Stimulated activated naive CD8-positive, alpha-beta T cell treated with anti-CD3 and anti-CD28 coated beads, Interleukin-15, Interleukin-2, amounts not matched to agents 100 ng/mL and 50 ng/mL, for 24 hours (primary cell): Measurements from ENCODE around the gene OLFM4.

ENCODE experiments used
- H3K27ac Mint-ChIP-seq: one replicate; pipeline ENCODE4 v1.8.0; 2021; ENCODE audit warnings: mild to moderate bottlenecking, mixed read lengths
- H3K27me3 Mint-ChIP-seq: one replicate; pipeline ENCODE4 v1.8.0; 2021; ENCODE audit warnings: mixed read lengths
- H3K36me3 Mint-ChIP-seq: one replicate; pipeline ENCODE4 v1.8.0; 2021; ENCODE audit warnings: low read depth, mixed read lengths
- H3K4me1 Mint-ChIP-seq: one replicate; pipeline ENCODE4 v1.8.0; 2021; ENCODE audit warnings: low read depth, mixed read lengths
- H3K4me3 Mint-ChIP-seq: one replicate; pipeline ENCODE4 v1.8.0; 2021; ENCODE audit warnings: mild to moderate bottlenecking, mixed read lengths
- H3K9me3 Mint-ChIP-seq: one replicate; pipeline ENCODE4 v1.8.0; 2021; ENCODE audit warnings: mixed read lengths

OLFM4 gene

DNA sequence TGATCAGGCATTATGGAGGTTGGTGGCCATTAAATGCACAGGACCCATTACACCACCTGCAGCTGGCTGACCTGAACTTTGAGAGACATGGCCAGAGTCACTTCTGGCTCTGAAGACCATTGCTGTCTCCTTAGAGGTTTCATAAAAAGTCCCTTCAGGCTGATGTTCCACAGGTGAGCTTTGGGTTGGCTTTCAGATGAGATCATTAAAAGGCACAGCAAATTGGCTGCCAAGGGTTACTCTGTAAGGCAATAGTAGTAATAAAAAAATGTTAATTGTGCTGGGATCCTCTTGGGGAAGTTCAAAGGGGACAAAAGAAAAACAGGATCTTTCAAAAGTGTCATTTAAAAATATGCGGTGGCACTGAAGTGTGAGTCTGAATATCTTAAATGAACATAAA is 4.2 kb downstream of the OLFM4 start:
- Mint-ChIP-seq H3K9me3 (no peaks in the 10 kb centered on the region), H3K4me3 (no peak overlapping the region), H3K27ac (no peak overlapping the region), H3K36me3 (no peaks in the 10 kb centered on the region), H3K27me3 (no peaks in the 10 kb centered on the region), H3K4me1 (no peaks in the 10 kb centered on the region)

DNA sequence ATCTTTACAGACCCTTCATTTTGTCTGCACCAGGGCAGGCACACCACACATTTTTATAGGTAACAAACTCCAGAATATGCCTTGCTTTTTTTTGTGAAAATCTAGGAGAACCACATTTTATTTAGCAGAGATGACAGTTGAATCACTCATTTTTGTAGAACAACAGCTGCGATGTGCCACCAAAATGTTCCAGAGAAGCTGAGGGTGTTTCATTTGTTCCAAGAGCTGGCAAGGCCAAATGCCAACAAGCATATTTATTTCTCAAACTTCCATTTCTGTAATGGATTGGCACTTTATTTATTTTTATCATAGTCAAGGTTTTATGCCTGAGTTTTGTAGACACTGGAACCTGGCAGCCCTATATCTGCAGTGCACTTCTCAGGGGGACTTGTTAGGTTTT is 10.4 kb downstream of the OLFM4 start:
- Mint-ChIP-seq H3K4me1 (no peaks in the 10 kb centered on the region), H3K27me3 (peaks cover 4% of the 10 kb centered on the region), H3K27ac (no peak overlapping the region), H3K9me3 (no peaks in the 10 kb centered on the region), H3K4me3 (no peak overlapping the region), H3K36me3 (no peaks in the 10 kb centered on the region)

DNA sequence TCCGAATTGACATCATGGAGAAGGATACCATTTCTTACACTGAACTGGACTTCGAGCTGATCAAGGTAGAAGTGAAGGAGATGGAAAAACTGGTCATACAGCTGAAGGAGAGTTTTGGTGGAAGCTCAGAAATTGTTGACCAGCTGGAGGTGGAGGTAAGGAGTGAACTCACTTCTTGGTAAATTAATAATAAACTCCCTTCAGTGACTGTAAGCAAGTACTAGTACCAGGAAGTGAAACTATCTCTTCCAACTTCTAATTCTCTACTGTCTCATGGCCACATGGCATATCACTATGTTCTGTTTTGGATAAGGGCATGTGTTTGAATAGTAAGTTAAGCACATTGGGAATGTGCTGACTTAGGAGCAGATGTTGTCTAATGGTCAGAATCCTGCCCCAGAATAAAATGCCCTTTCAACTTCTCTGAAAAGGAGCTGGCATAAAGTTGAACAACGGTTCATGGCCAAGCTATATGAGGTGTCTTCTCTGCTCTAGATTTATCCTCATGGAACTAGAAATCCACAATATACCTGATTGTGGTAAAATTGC is 13.4 kb downstream of the OLFM4 start:
- peaks cover 4% of the 10 kb centered on the region for H3K27me3 Mint-ChIP-seq
- no peaks in the 10 kb centered on the region for H3K4me1 Mint-ChIP-seq
- no peaks in the 10 kb centered on the region for H3K36me3 Mint-ChIP-seq
- H3K9me3 Mint-ChIP-seq, result no peaks in the 10 kb centered on the region
- H3K27ac Mint-ChIP-seq, result no peak overlapping the region
- H3K4me3 Mint-ChIP-seq, result no peak overlapping the region

DNA sequence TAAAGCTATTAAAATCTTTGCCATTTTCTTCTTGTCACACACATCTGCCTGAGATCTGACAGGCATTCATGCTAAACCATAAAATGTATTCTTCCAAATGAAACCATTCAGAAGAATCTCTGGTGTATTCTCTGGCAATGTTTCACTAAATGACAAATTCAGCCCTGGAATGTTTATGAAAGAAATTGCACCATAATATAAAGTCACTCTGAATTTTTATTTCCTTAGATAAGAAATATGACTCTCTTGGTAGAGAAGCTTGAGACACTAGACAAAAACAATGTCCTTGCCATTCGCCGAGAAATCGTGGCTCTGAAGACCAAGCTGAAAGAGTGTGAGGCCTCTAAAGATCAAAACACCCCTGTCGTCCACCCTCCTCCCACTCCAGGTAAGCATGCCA is 14.3 kb downstream of the OLFM4 start:
- Mint-ChIP-seq H3K9me3 (no peaks in the 10 kb centered on the region), H3K4me1 (no peaks in the 10 kb centered on the region), H3K4me3 (no peak overlapping the region), H3K27me3 (peaks cover 4% of the 10 kb centered on the region), H3K27ac (no peak overlapping the region), H3K36me3 (no peaks in the 10 kb centered on the region)

DNA sequence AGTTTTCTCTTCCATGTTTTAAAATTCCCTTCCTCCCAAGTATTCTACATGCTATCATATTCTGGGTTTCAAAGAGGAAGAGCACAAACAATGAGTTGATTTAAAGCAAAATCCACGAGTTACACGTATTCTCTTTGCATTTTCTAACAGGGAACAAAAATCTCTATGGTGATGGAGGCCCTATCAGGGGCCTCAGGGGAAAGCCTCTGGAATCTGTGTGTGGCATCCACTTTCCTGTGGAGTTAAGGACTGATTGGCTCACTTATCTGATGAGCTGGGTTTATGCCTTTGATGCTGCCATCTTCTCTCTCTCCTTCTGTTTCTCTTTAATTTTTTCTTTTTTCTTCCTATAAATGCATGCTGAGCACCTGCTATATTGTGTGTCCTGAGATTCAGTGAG is 14.8 kb downstream of the OLFM4 start:
- Mint-ChIP-seq H3K27ac (no peak overlapping the region), H3K4me1 (no peaks in the 10 kb centered on the region), H3K4me3 (no peak overlapping the region), H3K36me3 (no peaks in the 10 kb centered on the region), H3K9me3 (no peaks in the 10 kb centered on the region), H3K27me3 (peaks cover 4% of the 10 kb centered on the region)

DNA sequence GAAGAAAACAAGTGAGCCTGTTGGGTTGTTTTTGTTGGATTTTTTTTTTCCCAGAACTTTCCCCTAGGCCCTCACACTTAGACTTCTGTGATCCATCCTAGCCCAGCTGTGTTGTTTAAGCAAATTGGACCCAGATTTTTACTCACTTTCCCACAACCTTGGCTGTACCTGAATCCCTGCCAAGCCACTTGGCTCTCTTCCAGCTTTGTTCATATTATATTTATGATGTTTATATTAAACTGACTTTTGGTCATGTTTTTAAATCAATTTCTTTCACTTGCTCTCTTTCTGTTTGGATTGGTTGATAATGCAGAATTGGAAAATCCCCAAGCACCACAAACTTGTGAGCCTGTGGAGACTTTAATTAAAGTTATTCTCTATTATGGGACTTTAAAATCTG is 16.6 kb downstream of the OLFM4 start:
- no peaks in the 10 kb centered on the region for H3K9me3 Mint-ChIP-seq
- H3K36me3 Mint-ChIP-seq, result no peaks in the 10 kb centered on the region
- H3K4me3 Mint-ChIP-seq, result no peak overlapping the region
- no peaks in the 10 kb centered on the region for H3K27me3 Mint-ChIP-seq
- no peak overlapping the region for H3K27ac Mint-ChIP-seq
- no peaks in the 10 kb centered on the region for H3K4me1 Mint-ChIP-seq

DNA sequence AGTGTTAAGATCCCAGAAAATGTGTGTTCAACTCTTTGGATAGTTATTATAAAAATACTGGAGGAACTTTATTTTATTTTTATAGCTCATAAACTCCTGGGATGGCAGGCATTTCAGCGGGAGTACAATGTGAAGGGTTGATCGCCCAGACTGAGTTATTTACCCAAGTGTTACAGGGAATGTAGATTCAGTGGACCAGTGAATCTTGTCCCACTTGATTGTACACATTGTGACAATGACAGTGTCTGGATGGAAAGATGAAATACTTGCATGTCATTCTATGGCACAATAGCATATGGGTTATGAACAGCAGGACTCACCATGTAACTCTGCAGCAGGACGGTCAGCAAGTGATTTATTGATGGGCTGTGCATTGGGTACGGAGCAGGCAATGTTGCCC is 20.3 kb downstream of the OLFM4 start:
- Mint-ChIP-seq H3K4me3 (no peak overlapping the region), H3K4me1 (no peaks in the 10 kb centered on the region), H3K36me3 (no peaks in the 10 kb centered on the region), H3K27ac (no peak overlapping the region), H3K27me3 (no peaks in the 10 kb centered on the region), H3K9me3 (no peaks in the 10 kb centered on the region)

DNA sequence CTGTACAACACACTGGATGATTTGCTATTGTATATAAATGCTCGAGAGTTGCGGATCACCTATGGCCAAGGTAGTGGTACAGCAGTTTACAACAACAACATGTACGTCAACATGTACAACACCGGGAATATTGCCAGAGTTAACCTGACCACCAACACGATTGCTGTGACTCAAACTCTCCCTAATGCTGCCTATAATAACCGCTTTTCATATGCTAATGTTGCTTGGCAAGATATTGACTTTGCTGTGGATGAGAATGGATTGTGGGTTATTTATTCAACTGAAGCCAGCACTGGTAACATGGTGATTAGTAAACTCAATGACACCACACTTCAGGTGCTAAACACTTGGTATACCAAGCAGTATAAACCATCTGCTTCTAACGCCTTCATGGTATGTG is 21.5 kb downstream of the OLFM4 start:
- no peaks in the 10 kb centered on the region for H3K27me3 Mint-ChIP-seq
- H3K4me1 Mint-ChIP-seq, result no peaks in the 10 kb centered on the region
- no peak overlapping the region for H3K4me3 Mint-ChIP-seq
- no peaks in the 10 kb centered on the region for H3K9me3 Mint-ChIP-seq
- no peaks in the 10 kb centered on the region for H3K36me3 Mint-ChIP-seq
- H3K27ac Mint-ChIP-seq, result no peak overlapping the region

DNA sequence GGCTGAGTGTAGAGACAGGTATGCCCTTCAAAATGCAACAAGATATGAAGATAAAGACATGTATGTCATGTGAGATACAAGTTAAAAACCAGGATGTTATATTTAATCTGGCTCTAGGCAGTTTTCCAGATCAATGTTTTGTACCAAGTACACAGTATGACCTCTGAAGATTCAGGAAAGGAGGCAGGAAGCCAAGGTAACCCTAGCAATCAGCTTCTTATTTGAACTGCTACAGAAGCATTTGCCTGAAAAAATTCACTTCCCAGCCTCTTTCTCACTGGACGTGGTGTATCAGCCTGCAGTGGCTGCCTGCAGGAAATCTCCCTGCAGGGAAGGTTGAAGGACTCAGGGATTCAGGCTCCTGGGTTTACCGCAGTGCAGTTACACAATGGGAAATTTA is 24.1 kb downstream of the OLFM4 start:
- no peak overlapping the region for H3K4me3 Mint-ChIP-seq
- H3K4me1 Mint-ChIP-seq, result no peaks in the 10 kb centered on the region
- no peaks in the 10 kb centered on the region for H3K9me3 Mint-ChIP-seq
- H3K36me3 Mint-ChIP-seq, result no peaks in the 10 kb centered on the region
- H3K27ac Mint-ChIP-seq, result no peak overlapping the region
- no peaks in the 10 kb centered on the region for H3K27me3 Mint-ChIP-seq

DNA sequence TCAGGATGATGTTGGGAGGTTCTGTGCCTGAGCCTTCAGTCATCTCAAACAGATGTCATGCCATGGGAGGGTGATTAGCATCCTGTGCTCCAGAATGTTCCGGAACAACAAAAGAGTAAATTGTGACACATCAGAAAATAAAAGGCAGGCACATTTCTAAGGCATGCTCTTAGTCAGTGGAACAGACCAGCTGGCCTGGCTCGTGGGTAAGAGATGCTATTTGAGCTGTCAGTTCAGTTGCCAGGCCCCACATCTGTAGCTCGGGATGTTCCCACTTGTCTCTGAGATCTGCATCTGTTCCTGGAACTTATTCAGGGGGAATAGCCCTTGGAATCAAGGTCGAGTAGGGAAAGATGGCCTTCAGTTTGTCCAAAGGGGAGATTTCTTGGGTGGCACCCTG is 26.0 kb downstream of the OLFM4 start:
- Mint-ChIP-seq H3K27me3 (no peaks in the 10 kb centered on the region), H3K4me1 (no peaks in the 10 kb centered on the region), H3K4me3 (no peak overlapping the region)

DNA sequence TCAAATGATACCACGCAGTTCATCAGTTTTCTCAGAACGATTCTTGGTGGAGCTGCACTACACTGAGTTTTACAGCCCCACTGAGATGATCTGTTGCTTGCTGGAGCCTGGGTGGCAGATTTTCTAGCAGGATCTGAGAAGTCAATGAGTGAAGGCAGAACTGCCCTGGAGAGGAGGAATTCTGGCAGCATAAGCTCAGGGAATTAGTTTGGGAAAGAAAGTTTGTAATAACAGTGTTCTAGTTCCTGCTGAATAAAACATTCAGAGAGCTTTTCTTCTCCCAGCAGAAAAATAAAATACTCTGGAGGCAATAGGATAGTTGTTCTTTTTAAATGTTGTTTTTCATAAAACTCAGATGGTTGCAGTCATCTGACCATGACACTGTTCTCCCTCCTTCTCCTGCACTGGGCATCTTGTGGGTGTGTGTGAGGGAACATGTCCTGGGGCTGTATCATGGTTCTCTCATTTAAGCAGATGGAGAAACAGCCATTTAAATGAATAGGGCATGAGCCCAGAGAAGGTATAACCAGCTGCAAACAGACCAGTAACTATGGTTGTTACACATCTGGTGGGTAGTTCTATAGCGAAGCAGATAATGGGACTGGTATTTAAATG is 29.6 kb downstream of the OLFM4 start:
- H3K9me3 Mint-ChIP-seq, result no peaks in the 10 kb centered on the region
- H3K4me1 Mint-ChIP-seq, result no peaks in the 10 kb centered on the region
- H3K27me3 Mint-ChIP-seq, result no peaks in the 10 kb centered on the region
- H3K36me3 Mint-ChIP-seq, result no peaks in the 10 kb centered on the region
- H3K27ac Mint-ChIP-seq, result no peak overlapping the region
- no peak overlapping the region for H3K4me3 Mint-ChIP-seq

More for the DNA sequence above, 26.0 kb downstream of the OLFM4 start:
- Mint-ChIP-seq H3K9me3 (no peaks in the 10 kb centered on the region), H3K36me3 (no peaks in the 10 kb centered on the region), H3K27ac (no peak overlapping the region)

DNA sequence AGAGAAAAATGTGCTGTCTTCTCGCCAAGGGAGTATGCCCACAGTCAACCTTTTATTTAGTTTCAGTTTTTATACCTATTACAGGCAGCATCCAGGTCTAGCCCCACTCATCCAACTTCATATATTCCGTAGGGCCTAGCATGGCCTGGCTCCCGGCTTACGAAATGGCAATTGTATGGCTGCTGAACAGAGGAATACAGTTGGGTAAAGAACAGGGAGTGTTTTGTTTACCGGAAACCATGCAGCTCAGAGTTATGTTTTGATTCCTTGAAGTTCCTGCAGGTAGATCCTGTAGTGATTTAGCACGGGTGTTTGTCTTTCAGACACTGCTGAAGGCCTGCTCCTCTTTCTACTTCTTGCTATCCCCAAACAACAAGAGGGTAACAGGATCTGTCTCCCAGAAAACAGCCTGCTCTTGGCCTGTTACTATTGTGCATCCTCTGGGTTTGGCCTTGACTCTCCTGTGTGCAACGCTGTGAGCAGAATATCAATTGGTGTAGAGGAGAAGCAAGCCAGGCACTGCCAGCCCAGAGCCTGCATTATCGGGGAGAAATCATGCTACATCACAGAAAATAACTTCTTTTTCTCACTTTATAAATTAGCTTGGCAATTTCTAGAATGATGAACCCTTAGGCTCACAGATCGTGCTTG is 32.4 kb downstream of the OLFM4 start:
- no peaks in the 10 kb centered on the region for H3K9me3 Mint-ChIP-seq
- no peaks in the 10 kb centered on the region for H3K4me1 Mint-ChIP-seq
- H3K27me3 Mint-ChIP-seq, result no peaks in the 10 kb centered on the region
- H3K36me3 Mint-ChIP-seq, result no peaks in the 10 kb centered on the region
- H3K4me3 Mint-ChIP-seq, result no peak overlapping the region
- no peak overlapping the region for H3K27ac Mint-ChIP-seq

DNA sequence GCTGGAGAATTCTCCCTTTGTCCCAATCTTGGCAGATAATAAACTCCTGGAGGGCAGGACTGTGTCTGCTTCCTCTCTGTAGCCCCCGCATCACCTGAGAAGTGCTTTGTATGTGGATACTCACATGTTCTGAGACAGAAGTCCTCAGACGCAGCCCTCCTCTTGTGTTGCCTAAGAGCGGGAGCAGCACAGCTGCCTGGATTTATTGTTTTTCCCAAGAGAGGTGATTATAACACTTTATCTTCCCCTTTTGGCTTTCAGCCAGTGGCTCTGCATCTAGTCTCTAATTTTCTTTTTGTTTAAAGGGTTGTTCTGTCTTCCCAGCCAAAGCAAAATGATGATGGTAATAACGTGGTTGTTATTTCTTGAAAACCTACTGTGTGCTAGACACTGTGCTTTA is 36.1 kb downstream of the OLFM4 start:
- no peaks in the 10 kb centered on the region for H3K4me1 Mint-ChIP-seq
- no peaks in the 10 kb centered on the region for H3K36me3 Mint-ChIP-seq
- H3K4me3 Mint-ChIP-seq, result no peak overlapping the region
- no peaks in the 10 kb centered on the region for H3K9me3 Mint-ChIP-seq
- no peak overlapping the region for H3K27ac Mint-ChIP-seq
- no peaks in the 10 kb centered on the region for H3K27me3 Mint-ChIP-seq

DNA sequence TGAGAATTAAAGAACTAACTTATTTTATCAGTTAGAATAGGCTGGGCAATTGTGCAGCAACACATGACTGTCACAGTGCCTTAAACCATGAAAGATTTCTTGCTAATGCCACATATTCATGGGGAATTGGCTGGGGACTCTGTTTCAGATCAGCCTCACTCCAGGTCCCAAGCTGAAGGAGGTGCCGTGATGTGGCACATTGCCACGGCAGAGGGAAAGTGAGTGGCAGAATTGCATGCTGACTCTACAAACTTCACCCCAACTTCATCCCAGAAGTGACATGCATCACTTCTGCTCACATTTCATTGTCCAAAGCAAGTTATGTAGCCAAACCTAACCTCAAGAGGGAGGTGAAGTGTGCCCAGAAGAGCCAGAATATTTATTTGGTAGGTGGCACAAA is 37.8 kb downstream of the OLFM4 start:
- Mint-ChIP-seq H3K27ac (no peak overlapping the region), H3K27me3 (no peaks in the 10 kb centered on the region), H3K9me3 (no peaks in the 10 kb centered on the region)

DNA sequence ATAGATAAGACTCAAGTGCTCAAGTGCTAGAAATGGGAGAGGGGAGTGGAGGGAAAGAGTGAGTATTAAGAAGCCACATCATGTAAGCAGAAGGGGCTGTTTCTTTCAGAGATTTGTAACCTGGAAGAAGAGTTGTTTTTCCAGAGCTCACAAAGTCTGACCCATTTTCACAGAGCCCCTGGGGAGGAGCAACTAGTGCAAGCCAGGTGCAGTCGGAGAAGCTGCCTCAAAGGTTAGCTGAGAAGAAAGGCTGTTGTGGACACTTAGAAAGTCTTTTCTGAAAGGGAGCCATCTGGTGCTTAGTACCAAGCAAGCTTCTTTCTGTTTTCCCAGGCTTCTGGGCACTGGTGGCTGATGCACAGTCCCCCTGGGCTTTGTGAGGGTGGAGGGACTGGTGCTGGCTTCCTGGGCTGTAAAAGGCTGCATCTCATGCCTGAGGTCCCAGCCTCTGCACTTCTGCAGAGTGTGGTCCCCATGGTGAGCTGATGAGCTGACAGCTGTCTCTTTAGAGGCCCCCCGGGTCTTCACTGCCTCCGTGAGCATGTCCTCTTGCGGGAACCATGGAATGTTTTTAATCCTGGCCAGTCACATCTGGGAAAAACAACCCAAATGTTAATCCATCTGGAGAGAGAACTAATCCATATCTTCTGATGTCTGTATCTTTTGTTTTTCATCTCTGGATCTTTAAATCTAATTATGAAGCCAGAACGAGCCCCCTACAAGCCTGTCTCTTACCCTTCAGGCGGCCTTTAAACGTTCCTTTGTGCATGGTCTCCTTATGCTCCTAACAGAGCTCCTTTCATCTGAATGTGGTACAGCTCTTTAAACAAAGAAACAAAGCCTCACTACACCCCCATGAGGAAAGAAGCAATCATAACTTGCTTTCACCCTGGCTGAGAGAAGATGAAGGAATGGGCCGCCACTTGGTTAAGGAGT is 40.2 kb downstream of the OLFM4 start:
- no peak overlapping the region for H3K4me3 Mint-ChIP-seq
- H3K27me3 Mint-ChIP-seq, result no peaks in the 10 kb centered on the region
- no peaks in the 10 kb centered on the region for H3K4me1 Mint-ChIP-seq
- no peaks in the 10 kb centered on the region for H3K36me3 Mint-ChIP-seq
- H3K27ac Mint-ChIP-seq, result no peak overlapping the region
- H3K9me3 Mint-ChIP-seq, result no peaks in the 10 kb centered on the region

More for the DNA sequence above, 37.8 kb downstream of the OLFM4 start:
- Mint-ChIP-seq H3K36me3 (no peaks in the 10 kb centered on the region), H3K4me3 (no peak overlapping the region), H3K4me1 (no peaks in the 10 kb centered on the region)
